HepG2 (cell line): Measurements from ENCODE around the gene RABL6. TPM values are rescaled to one million over a fixed set of nuclear protein-coding genes. Genes with fewer than 3 reads are reported as not detected.

Experiments used
- CBX1 ChIP-seq: IDR thresholded peaks from one replicate; pipeline ENCODE4 v1.6.1; 2016; ENCODE audit warnings: antibody characterized with exemption, low read depth
- CEBPB ChIP-seq: IDR thresholded peaks from 2 replicates; pipeline ENCODE4 v1.6.1; 2011; ENCODE audit warnings: low read depth, low read length, improper control_type of control experiment, borderline replicate concordance
- DRAP1 ChIP-seq: IDR thresholded peaks from 2 replicates; pipeline ENCODE4 v1.6.1; 2016; ENCODE audit warnings: missing genetic modification reagents, missing compliant biosample characterization
- HMG20A ChIP-seq: IDR thresholded peaks from 2 replicates; pipeline ENCODE4 v1.6.1; 2016; ENCODE audit warnings: borderline replicate concordance
- HNF1B ChIP-seq: sonication (generic); formaldehyde crosslinking; IDR thresholded peaks from 2 replicates; pipeline ENCODE4 v1.5.1; 2020; ENCODE audit warnings: mild to moderate bottlenecking, moderate library complexity, missing genetic modification reagents
- KIAA2018 ChIP-seq: sonication (generic); formaldehyde crosslinking; IDR thresholded peaks from 2 replicates; pipeline ENCODE4 v1.5.0; 2020; ENCODE audit warnings: mild to moderate bottlenecking, missing genetic modification reagents, borderline replicate concordance
- MYPOP ChIP-seq: sonication (generic); formaldehyde crosslinking; IDR thresholded peaks from 2 replicates; pipeline ENCODE4 v1.8.1; 2023; ENCODE audit warnings: mild to moderate bottlenecking, moderate library complexity, missing genetic modification reagents
- NONO ChIP-seq, 2 experiments: fragments of 450-650 bp in 1 of 2; sonication (generic) in 1 of 2; formaldehyde crosslinking in 1 of 2; IDR thresholded peaks in 1 of 2; conservative IDR thresholded peaks in 1 of 2; 2 replicates each; pipeline versions ENCODE4 v1.6.1 to v1.8.0; 2017 to 2022; ENCODE audit warnings: mild to moderate bottlenecking in 1 of 2, missing genetic modification reagents in 1 of 2, moderate library complexity in 1 of 2
- NPAS2 ChIP-seq: sonication (generic); formaldehyde crosslinking; IDR thresholded peaks from 2 replicates; pipeline ENCODE4 v1.8.0; 2022; ENCODE audit warnings: mild to moderate bottlenecking, missing genetic modification reagents, borderline replicate concordance
- RARA ChIP-seq: IDR thresholded peaks from 2 replicates; pipeline ENCODE4 v1.6.1; 2016; ENCODE audit warnings: missing genetic modification reagents, missing compliant biosample characterization
- SUZ12 ChIP-seq: fragments of 150-350 bp; IDR thresholded peaks from 2 replicates; pipeline ENCODE4 v1.6.1; 2014; ENCODE audit warnings: low read depth, low read length
- XBP1 ChIP-seq: sonication (generic); formaldehyde crosslinking; IDR thresholded peaks from 2 replicates; pipeline ENCODE4 v1.5.0; 2020; ENCODE audit warnings: missing genetic modification reagents
- ZBTB2 ChIP-seq: sonication (generic); formaldehyde crosslinking; IDR thresholded peaks from 2 replicates; pipeline ENCODE4 v1.8.0; 2022; ENCODE audit warnings: low read depth, missing genetic modification reagents
- ZNF232 ChIP-seq: sonication (generic); formaldehyde crosslinking; IDR thresholded peaks from 2 replicates; pipeline ENCODE4 v1.4.0; 2020; ENCODE audit warnings: missing genetic modification reagents, borderline replicate concordance
- ZSCAN29 ChIP-seq: sonication (generic); formaldehyde crosslinking; conservative IDR thresholded peaks from 2 replicates; pipeline ENCODE4 v1.4.0; 2020; ENCODE audit warnings: mild to moderate bottlenecking, missing genetic modification reagents
- polyA plus RNA-seq, 8 experiments: library from polyadenylated mRNA; depleted of rRNA in 3 of 8; stranded (reverse) in 7 of 8; unstranded in 1 of 8; fragments of >200 nt; fragmentation: Illumina TruSeq in 4 of 8; extraction: Trizol in 4 of 8; gene quantifications; 2 replicates each; pipeline versions ENCODE4 v1.2.1 to v1.2.3, GENCODE V29; 2011 to 2016; ENCODE audit warnings: low read depth in 4 of 8, missing spikeins in 1 of 8, mixed read lengths in 1 of 8; ENCODE audit not compliant: insufficient read depth in 1 of 8
- total RNA-seq, 5 experiments: library from RNA; depleted of rRNA; stranded (reverse); fragments of >200 nt; fragmentation: Illumina TruSeq; extraction: Trizol; gene quantifications; 2 replicates each; pipeline ENCODE4 v1.2.3, GENCODE V29; 2016; ENCODE audit warnings: low read depth in 1 of 5

RABL6 gene
- total and polyA plus RNA-seq, 2 of the 13 experiments (the other 11 are each of a cell fraction or from before 2014, with no cell fraction given), result 81.5 to 125 TPM

GRCh38 chr9:136849038-136849959, 41.6 kb downstream of the RABL6 start, which contains the start of gene PHPT1 (continued):
- TF ChIP-seq KIAA2018 (CRISPR knock-in tag), result no peak
- no peak for TF ChIP-seq HMG20A (CRISPR knock-in tag)
- peak; percentile 84 for TF ChIP-seq CBX1
- TF ChIP-seq DRAP1 (CRISPR knock-in tag), result peak; percentile 95
- TF ChIP-seq XBP1, result no peak
- peak; percentile 69 for TF ChIP-seq ZBTB2
- no peak for TF ChIP-seq NPAS2 (CRISPR knock-in tag)
- TF ChIP-seq HNF1B, result 0 out of 2 replicates have a peak, but pooled peaks have one; percentile 12
- TF ChIP-seq ZNF232, result 0 out of 2 replicates have a peak, but pooled peaks have one; percentile 56
- no peak for TF ChIP-seq NONO (IDR thresholded peaks at IDR 0.05)
- peak; percentile 94 for TF ChIP-seq NONO (CRISPR knock-in tag; conservative IDR thresholded peaks at IDR 0.05)
- no peak for TF ChIP-seq SUZ12
- peak; percentile 9; the same call in 1 of the 2 replicates for TF ChIP-seq RARA (CRISPR knock-in tag)
- TF ChIP-seq CEBPB, result peak; percentile 86
- TF ChIP-seq ZSCAN29 (CRISPR knock-in tag), result no peak
- TF ChIP-seq MYPOP (CRISPR knock-in tag), result peak; percentile 76
